Upper lobe of right lung (tissue), 1 donor: Measurements from ENCODE around the gene FMNL1. TPM values are rescaled to one million over a fixed set of nuclear protein-coding genes. Genes with fewer than 3 reads are reported as not detected.

Source experiments
- ATAC-seq: fragments of 200-7000 bp; cut with Tn5 transposase; one replicate; pipeline ENCODE4 v1.9.1; 2020; ENCODE audit warnings: mild to moderate bottlenecking, moderate library complexity
- DNase-seq: peaks from one replicate; pipeline ENCODE4 v3.0.0-alpha.2; 2020
- H3K27ac ChIP-seq: fragments of 200-600 bp; one replicate; pipeline ENCODE4 v1.8.0; 2022
- H3K27me3 ChIP-seq: fragments of 200-600 bp; one replicate; pipeline ENCODE4 v1.8.0; 2022; ENCODE audit warnings: mild to moderate bottlenecking
- H3K36me3 ChIP-seq: fragments of 200-600 bp; one replicate; pipeline ENCODE4 v1.8.0; 2022
- H3K4me1 ChIP-seq: fragments of 200-600 bp; one replicate; pipeline ENCODE4 v1.8.0; 2022
- H3K4me3 ChIP-seq: fragments of 200-600 bp; one replicate; pipeline ENCODE4 v1.8.0; 2022; ENCODE audit warnings: mild to moderate bottlenecking
- H3K9me3 ChIP-seq: fragments of 200-600 bp; one replicate; pipeline ENCODE4 v1.8.0; 2022
- intact Hi-C: fragments of 100-400 bp; cut with DNase I; formaldehyde crosslinking; loops from one replicate; pipeline ENCODE4 v1.11.0; 2022
- total RNA-seq: library from RNA; stranded (reverse); fragmentation: NEBNext Ultra II Directional; extraction: Animal tissue kit (Norgen Biotek cat#: 25700); gene quantifications from one replicate; pipeline ENCODE4 v1.2.1, GENCODE V29; 2021
- TF ChIP-seq, protein P1 (sequence below): fragments of 200-600 bp; IDR thresholded peaks from one replicate; pipeline ENCODE4 v1.8.0; 2022; ENCODE audit warnings: antibody characterized with exemption
- donor health status: DM: no; HTN: yes; CAD: no; lungs with severe emphysema.

The FMNL1 gene
- total RNA-seq, 1 donor from 2014 or later: 62.3 TPM

DNA sequence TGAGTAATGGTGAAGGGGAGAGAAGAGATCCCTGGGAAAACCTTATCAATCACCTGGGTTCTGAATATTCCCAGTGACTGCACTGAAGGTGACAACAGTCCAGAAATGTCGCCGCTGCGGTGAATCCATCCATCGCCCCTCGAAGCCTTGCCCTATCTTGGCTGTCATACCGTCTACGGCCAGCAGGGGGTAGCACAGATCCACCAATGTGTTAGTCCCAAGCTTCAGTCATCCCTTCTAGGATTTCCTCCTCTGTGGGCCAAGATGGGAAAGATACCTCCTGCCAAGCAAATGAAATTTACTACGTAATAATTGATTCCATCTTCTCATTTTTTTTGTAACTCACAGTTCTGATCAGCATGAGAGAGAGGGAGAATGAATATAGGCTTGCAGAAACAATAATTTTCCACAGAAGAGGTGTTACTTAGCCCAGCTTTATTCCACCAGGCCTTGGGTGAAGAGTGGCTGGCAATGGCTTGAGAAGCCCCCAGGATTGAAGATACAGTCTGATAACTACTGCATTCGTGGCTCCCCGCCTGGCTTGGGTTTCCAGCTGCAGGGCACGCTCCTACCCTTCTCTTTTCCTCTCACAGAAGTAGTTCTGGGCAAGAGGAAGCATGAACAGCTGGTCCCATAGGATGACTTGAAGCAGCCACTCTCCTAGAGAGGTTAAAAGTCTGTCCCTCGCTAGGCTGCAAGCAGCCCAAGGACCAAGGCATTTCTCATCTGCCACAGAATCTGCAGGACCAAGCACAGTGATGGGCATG lies 2.6 kb upstream of the FMNL1 start:
- no peak overlapping the region for H3K27ac ChIP-seq
- peak; percentile 90 for ATAC-seq

DNA sequence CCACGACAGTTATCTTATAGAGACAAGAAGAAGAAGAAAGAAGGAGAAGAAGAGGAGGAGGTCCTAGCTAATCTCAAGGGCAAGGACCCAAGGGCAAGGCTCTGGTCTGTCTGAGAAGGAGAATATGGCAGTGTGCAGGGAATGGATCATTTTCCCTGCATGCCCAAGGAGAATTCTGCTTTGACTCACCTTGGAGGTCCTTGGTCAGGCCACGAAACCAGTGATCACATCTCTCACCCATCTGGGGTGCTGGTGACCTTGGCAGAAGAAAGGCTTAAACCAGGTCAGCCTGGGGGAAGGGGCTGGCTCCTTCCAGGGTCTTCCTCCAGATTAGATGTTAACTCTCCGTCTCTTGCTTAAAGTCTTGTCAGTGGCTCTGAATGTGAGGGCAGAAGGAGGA lies 1.6 kb upstream of the FMNL1 start:
- intact Hi-C loops: loop anchor here (5.0 kb wide), 1 partner anchor 167 kb away; no protein-coding TSS in a partner anchor
- H3K4me3 ChIP-seq: peak overlapping the region; percentile 64
- no peak overlapping the region for H3K27ac ChIP-seq
- H3K9me3 ChIP-seq: no peaks in the 10 kb centered on the region
- no peaks in the 10 kb centered on the region for H3K36me3 ChIP-seq
- H3K4me1 ChIP-seq: peaks cover 9% of the 10 kb centered on the region
- H3K27me3 ChIP-seq: no peaks in the 10 kb centered on the region
- DNase-seq (no peak), ATAC-seq (no peak)
- TF ChIP-seq, protein P1, sequence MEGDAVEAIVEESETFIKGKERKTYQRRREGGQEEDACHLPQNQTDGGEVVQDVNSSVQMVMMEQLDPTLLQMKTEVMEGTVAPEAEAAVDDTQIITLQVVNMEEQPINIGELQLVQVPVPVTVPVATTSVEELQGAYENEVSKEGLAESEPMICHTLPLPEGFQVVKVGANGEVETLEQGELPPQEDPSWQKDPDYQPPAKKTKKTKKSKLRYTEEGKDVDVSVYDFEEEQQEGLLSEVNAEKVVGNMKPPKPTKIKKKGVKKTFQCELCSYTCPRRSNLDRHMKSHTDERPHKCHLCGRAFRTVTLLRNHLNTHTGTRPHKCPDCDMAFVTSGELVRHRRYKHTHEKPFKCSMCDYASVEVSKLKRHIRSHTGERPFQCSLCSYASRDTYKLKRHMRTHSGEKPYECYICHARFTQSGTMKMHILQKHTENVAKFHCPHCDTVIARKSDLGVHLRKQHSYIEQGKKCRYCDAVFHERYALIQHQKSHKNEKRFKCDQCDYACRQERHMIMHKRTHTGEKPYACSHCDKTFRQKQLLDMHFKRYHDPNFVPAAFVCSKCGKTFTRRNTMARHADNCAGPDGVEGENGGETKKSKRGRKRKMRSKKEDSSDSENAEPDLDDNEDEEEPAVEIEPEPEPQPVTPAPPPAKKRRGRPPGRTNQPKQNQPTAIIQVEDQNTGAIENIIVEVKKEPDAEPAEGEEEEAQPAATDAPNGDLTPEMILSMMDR: no peak

More for the DNA sequence above, 2.6 kb upstream of the FMNL1 start:
- Histone ChIP-seq H3K4me3 (no peak overlapping the region), H3K4me1 (peaks cover 9% of the 10 kb centered on the region), H3K27me3 (no peaks in the 10 kb centered on the region), H3K9me3 (no peaks in the 10 kb centered on the region), H3K36me3 (no peaks in the 10 kb centered on the region)
- intact Hi-C loops: no loop called here
- TF ChIP-seq, protein P1: peak; percentile 97
- DNase-seq: peak; percentile 88

DNA sequence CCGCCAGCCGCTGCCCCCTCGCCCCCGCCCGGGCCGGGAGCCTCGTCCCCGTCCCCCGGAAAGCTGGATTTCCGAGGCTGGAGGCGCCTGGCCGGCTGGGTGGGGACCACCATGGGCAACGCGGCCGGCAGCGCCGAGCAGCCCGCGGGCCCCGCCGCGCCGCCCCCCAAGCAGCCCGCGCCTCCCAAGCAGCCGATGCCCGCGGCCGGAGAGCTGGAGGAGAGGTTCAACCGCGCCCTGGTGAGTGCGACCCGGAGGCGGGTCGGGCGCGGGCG lies 266 bp downstream of the FMNL1 start:
- DNase-seq: no peak
- no peaks in the 10 kb centered on the region for H3K9me3 ChIP-seq
- intact Hi-C loops: loop anchor here (5.0 kb wide), 1 partner anchor 165 kb away; no protein-coding TSS in a partner anchor
- ATAC-seq: no peak
- H3K27ac ChIP-seq: peak overlapping the region; percentile 70
- TF ChIP-seq, protein P1: no peak
- peaks cover 15% of the 10 kb centered on the region for H3K4me1 ChIP-seq
- no peaks in the 10 kb centered on the region for H3K36me3 ChIP-seq
- no peaks in the 10 kb centered on the region for H3K27me3 ChIP-seq
- peak overlapping the region; percentile 64 for H3K4me3 ChIP-seq

DNA sequence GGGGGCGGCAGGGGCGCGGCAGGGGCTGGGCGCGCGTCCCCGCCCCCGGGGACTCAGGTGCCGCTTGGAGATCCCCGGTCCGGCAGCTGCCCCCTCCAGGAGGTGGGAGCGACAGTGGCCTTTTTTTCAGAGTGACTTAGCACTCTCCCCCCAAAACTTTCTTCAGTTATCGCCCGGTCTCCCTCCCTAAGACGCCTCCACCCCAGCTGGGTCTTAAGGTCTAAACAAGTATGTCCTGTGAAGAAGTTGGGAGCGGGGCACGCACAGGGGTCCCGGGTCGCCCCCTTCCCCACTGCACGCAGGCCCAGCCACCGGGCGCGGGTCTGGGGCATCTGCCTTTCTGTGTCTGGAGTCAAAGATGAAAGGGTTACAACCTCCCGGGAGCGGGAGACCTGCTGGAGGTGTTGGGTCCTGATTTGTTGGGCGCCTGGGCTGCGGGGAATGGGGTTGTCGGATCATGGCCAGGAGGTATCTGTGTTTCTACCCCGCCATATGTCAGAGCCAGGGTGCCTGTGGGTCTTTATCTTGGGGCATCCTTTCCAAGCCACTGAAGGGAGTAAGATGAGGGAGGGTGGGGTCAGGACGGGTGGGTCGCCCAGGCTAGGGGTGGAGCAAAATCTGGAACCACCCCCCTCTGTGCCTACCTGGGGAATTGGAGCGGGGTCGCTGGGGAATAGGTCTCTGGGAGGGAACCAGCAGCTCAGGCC lies 757 bp downstream of the FMNL1 start:
- Histone ChIP-seq H3K9me3 (no peaks in the 10 kb centered on the region), H3K27me3 (no peaks in the 10 kb centered on the region), H3K4me3 (peak overlapping the region; percentile 64), H3K27ac (peak overlapping the region; percentile 70), H3K36me3 (no peaks in the 10 kb centered on the region), H3K4me1 (peaks cover 18% of the 10 kb centered on the region)
- no peak for ATAC-seq
- intact Hi-C loops: loop anchor here (5.0 kb wide), 1 partner anchor 165 kb away; no protein-coding TSS in a partner anchor
- TF ChIP-seq, protein P1: no peak
- DNase-seq: no peak

DNA sequence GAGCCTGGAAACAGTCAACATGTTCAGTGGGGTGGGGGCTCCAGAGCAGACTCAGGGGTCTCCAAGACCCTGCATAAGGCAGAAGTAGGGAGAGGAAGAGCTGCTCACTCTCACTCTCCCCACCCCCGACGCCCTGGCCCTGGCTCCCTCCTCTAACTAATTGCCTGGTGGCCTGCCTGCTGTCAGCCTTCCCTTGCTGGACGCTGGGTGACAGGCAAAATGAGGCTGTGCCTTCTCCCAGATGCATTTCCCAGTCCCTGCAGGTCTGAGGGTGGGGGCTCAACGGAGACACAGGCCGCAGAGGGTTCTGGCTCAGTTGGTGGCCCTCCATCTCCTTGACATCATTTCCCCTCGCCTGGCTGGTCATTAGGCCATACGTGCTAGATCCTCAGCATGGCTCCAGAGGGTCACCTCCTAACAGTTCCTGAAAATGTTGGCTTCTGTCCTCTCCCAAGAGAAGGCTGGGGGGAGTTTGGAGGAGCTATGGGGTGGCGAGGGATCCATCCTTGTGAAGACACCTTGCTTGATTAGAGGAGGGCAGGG lies 1.4 kb downstream of the FMNL1 start:
- TF ChIP-seq, protein P1: no peak
- no peak for ATAC-seq
- H3K36me3 ChIP-seq: no peaks in the 10 kb centered on the region
- no peak for DNase-seq
- H3K4me1 ChIP-seq: peaks cover 25% of the 10 kb centered on the region
- H3K4me3 ChIP-seq: peak overlapping the region; percentile 64
- H3K27me3 ChIP-seq: no peaks in the 10 kb centered on the region
- peak overlapping the region; percentile 70 for H3K27ac ChIP-seq
- intact Hi-C loops: loop anchor here (5.0 kb wide), 1 partner anchor 164 kb away; no protein-coding TSS in a partner anchor
- no peaks in the 10 kb centered on the region for H3K9me3 ChIP-seq
